IPS-15b (cell line): ENCODE measurements around the gene STH.
"Not testable (repeated sequence)": the region's sequence is repeated elsewhere in the genome, so short reads cannot be mapped to it uniquely, and the experiment has no call there.

Source experiments
- H3K27me3 ChIP-seq: one replicate; pipeline ENCODE4 v1.6.1; 2013; ENCODE audit warnings: low read length; ENCODE audit not compliant: control insufficient read depth, insufficient read depth
- H3K36me3 ChIP-seq: one replicate; pipeline ENCODE4 v1.6.1; 2013; ENCODE audit warnings: low read length; ENCODE audit not compliant: control insufficient read depth, insufficient read depth
- H3K4me1 ChIP-seq: one replicate; pipeline ENCODE4 v1.6.1; 2013; ENCODE audit warnings: mild to moderate bottlenecking, low read length; ENCODE audit not compliant: control insufficient read depth, insufficient read depth
- H3K4me3 ChIP-seq: one replicate; pipeline ENCODE4 v1.5.1; 2013; ENCODE audit warnings: low read depth, low read length
- H3K9ac ChIP-seq: one replicate; pipeline ENCODE4 v1.6.1; 2013; ENCODE audit warnings: low read depth, mild to moderate bottlenecking, low read length
- H3K9me3 ChIP-seq: one replicate; pipeline ENCODE4 v1.6.1; 2013; ENCODE audit warnings: mild to moderate bottlenecking, low read length; ENCODE audit not compliant: control insufficient read depth, insufficient read depth

STH gene

DNA sequence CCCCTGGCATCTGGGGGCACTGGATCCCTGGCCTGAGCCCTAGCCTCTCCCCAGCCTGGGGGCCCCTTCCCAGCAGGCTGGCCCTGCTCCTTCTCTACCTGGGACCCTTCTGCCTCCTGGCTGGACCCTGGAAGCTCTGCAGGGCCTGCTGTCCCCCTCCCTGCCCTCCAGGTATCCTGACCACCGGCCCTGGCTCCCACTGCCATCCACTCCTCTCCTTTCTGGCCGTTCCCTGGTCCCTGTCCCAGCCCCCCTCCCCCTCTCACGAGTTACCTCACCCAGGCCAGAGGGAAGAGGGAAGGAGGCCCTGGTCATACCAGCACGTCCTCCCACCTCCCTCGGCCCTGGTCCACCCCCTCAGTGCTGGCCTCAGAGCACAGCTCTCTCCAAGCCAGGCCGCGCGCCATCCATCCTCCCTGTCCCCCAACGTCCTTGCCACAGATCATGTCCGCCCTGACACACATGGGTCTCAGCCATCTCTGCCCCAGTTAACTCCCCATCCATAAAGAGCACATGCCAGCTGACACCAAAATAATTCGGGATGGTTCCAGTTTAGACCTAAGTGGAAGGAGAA lies 13.5 kb downstream of the STH start:
- Histone ChIP-seq H3K27me3 (no peaks in the 10 kb centered on the region), H3K9me3 (no peaks in the 10 kb centered on the region), H3K9ac (no peak overlapping the region), H3K4me1 (no peaks in the 10 kb centered on the region), H3K4me3 (no peak overlapping the region), H3K36me3 (no peaks in the 10 kb centered on the region)

DNA sequence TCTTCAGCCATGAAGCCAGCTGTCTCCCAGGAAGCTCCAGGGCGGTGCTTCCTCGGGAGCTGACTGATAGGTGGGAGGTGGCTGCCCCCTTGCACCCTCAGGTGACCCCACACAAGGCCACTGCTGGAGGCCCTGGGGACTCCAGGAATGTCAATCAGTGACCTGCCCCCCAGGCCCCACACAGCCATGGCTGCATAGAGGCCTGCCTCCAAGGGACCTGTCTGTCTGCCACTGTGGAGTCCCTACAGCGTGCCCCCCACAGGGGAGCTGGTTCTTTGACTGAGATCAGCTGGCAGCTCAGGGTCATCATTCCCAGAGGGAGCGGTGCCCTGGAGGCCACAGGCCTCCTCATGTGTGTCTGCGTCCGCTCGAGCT lies 14.1 kb downstream of the STH start:
- H3K9me3 ChIP-seq: no peaks in the 10 kb centered on the region
- no peaks in the 10 kb centered on the region for H3K4me1 ChIP-seq
- H3K4me3 ChIP-seq: no peak overlapping the region
- H3K9ac ChIP-seq: no peak overlapping the region
- no peaks in the 10 kb centered on the region for H3K27me3 ChIP-seq
- no peaks in the 10 kb centered on the region for H3K36me3 ChIP-seq

GRCh38 chr17:46013502-46014165 lies 14.6 kb downstream of the STH start:
- H3K27me3 ChIP-seq: no peaks in the 10 kb centered on the region
- no peak overlapping the region for H3K9ac ChIP-seq
- no peaks in the 10 kb centered on the region for H3K9me3 ChIP-seq
- no peak overlapping the region for H3K4me3 ChIP-seq
- no peaks in the 10 kb centered on the region for H3K36me3 ChIP-seq
- H3K4me1 ChIP-seq: no peaks in the 10 kb centered on the region

DNA sequence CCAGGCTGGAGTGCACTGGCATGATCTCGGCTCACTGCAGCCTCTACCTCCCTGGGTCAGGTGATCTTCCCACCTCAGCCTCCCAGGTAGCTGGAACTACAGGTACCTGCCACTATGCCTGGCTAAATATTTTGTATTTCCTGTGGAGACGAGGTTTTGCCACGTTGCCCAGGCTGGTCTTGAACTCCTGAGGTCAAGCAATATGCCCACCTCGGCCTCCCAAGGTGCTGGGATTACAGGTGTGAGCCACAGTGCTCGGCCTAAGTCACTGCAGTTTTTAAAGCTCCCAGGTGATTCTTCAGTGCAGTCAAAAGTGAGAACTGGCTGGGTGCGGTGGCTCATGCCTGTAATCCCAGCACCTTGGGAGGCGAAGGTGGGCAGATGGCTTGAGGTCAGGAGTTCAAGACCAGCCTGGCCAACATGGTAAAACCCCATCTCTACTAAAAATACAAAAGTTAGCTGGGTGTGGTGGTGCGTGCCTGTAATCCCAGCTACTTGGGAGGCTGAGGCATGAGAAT lies 20.4 kb downstream of the STH start:
- H3K9ac ChIP-seq, H3K27me3 ChIP-seq, H3K9me3 ChIP-seq, H3K4me1 ChIP-seq, H3K4me3 ChIP-seq, H3K36me3 ChIP-seq: not testable (repeated sequence)

GRCh38 chr17:46020023-46020761 lies 21.1 kb downstream of the STH start:
- H3K4me3 ChIP-seq: no peak overlapping the region
- H3K27me3 ChIP-seq: no peaks in the 10 kb centered on the region
- peaks cover 3% of the 10 kb centered on the region for H3K36me3 ChIP-seq
- H3K4me1 ChIP-seq: no peaks in the 10 kb centered on the region
- H3K9me3 ChIP-seq: no peaks in the 10 kb centered on the region
- no peak overlapping the region for H3K9ac ChIP-seq

GRCh38 chr17:46020998-46021397 lies 21.9 kb downstream of the STH start:
- Histone ChIP-seq H3K9me3 (no peaks in the 10 kb centered on the region), H3K27me3 (no peaks in the 10 kb centered on the region), H3K36me3 (peaks cover 5% of the 10 kb centered on the region), H3K4me3 (no peak overlapping the region), H3K9ac (no peak overlapping the region), H3K4me1 (no peaks in the 10 kb centered on the region)

DNA sequence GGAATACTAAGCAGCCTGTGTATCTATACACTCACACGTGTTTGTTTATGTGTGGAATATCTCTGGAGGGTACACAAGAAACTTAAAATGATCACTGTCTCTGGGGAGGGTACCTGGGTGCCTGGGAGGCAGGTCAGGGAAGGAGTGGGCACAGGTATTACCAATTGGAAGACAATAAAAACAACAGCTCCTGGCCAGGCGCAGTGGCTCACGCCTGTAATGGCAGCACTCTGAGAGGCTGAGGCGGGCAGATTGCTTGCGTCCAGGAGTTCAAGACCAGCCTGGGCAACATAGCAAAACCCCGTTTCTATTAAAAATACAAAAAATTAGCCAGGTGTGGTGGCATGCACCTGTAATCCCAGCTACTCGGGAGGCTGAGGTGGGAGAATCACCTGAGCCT lies 24.3 kb downstream of the STH start:
- not testable (repeated sequence) for H3K36me3 ChIP-seq, H3K9ac ChIP-seq, H3K4me3 ChIP-seq, H3K27me3 ChIP-seq, H3K9me3 ChIP-seq
- peaks cover 16% of the 10 kb centered on the region for H3K4me1 ChIP-seq

- Histone ChIP-seq H3K27me3 (no peaks in the 10 kb centered on the region), H3K9ac (no peak overlapping the region), H3K9me3 (no peaks in the 10 kb centered on the region), H3K4me3 (no peak overlapping the region), H3K36me3 (peaks cover 8% of the 10 kb centered on the region), H3K4me1 (peaks cover 16% of the 10 kb centered on the region)
These were observed 24.8 kb downstream of the STH start for GRCh38 chr17:46023783-46024388.

DNA sequence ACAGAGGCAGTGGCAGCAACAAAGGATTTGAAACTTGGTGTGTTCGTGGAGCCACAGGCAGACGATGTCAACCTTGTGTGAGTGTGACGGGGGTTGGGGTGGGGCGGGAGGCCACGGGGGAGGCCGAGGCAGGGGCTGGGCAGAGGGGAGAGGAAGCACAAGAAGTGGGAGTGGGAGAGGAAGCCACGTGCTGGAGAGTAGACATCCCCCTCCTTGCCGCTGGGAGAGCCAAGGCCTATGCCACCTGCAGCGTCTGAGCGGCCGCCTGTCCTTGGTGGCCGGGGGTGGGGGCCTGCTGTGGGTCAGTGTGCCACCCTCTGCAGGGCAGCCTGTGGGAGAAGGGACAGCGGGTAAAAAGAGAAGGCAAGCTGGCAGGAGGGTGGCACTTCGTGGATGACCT lies 25.5 kb downstream of the STH start:
- H3K9me3 ChIP-seq: no peaks in the 10 kb centered on the region
- H3K27me3 ChIP-seq: no peaks in the 10 kb centered on the region
- H3K9ac ChIP-seq: no peak overlapping the region
- peaks cover 8% of the 10 kb centered on the region for H3K36me3 ChIP-seq
- H3K4me3 ChIP-seq: no peak overlapping the region
- peaks cover 16% of the 10 kb centered on the region for H3K4me1 ChIP-seq

- H3K36me3 ChIP-seq: peaks cover 8% of the 10 kb centered on the region
These were observed 26.0 kb downstream of the STH start for GRCh38 chr17:46025060-46025459.

DNA sequence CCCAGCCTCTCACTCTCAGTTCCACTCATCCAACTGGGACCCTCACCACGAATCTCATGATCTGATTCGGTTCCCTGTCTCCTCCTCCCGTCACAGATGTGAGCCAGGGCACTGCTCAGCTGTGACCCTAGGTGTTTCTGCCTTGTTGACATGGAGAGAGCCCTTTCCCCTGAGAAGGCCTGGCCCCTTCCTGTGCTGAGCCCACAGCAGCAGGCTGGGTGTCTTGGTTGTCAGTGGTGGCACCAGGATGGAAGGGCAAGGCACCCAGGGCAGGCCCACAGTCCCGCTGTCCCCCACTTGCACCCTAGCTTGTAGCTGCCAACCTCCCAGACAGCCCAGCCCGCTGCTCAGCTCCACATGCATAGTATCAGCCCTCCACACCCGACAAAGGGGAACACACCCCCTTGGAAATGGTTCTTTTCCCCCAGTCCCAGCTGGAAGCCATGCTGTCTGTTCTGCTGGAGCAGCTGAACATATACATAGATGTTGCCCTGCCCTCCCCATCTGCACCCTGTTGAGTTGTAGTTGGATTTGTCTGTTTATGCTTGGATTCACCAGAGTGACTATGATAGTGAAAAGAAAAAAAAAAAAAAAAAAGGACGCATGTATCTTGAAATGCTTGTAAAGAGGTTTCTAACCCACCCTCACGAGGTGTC lies 26.6 kb downstream of the STH start:
- Histone ChIP-seq H3K9me3 (no peaks in the 10 kb centered on the region), H3K4me3 (no peak overlapping the region), H3K36me3 (peaks cover 11% of the 10 kb centered on the region), H3K27me3 (no peaks in the 10 kb centered on the region), H3K4me1 (peaks cover 16% of the 10 kb centered on the region), H3K9ac (no peak overlapping the region)

More at GRCh38 chr17:46025060-46025459, 26.0 kb downstream of the STH start:
- H3K4me1 ChIP-seq: peaks cover 16% of the 10 kb centered on the region
- no peak overlapping the region for H3K4me3 ChIP-seq
- H3K9me3 ChIP-seq: no peaks in the 10 kb centered on the region
- H3K27me3 ChIP-seq: no peaks in the 10 kb centered on the region
- H3K9ac ChIP-seq: no peak overlapping the region
